HepG2 (cell line): ENCODE measurements around the gene SNRNP35. TPM values are rescaled to one million over a fixed set of nuclear protein-coding genes. Genes with fewer than 3 reads are reported as not detected.
A peak's percentile ranks its signal among the peaks of the same experiment; 100 is the strongest.

Experiments used
- ELF3 ChIP-seq: IDR thresholded peaks from 2 replicates; pipeline ENCODE4 v1.6.1; 2016; ENCODE audit warnings: missing genetic modification reagents, missing compliant biosample characterization
- GLMP ChIP-seq: sonication (generic); formaldehyde crosslinking; IDR thresholded peaks from 2 replicates; pipeline ENCODE4 v1.9.0; 2021; ENCODE audit warnings: missing genetic modification reagents, mild to moderate bottlenecking, borderline replicate concordance
- HMG20A ChIP-seq: IDR thresholded peaks from 2 replicates; pipeline ENCODE4 v1.6.1; 2016; ENCODE audit warnings: borderline replicate concordance
- HNF4G ChIP-seq, 2 experiments: sonication (generic) in 1 of 2; formaldehyde crosslinking in 1 of 2; IDR thresholded peaks; 2 replicates each; pipeline versions ENCODE4 v1.4.0 to v1.6.1; 2011 to 2020; ENCODE audit warnings: borderline replicate concordance in 2 of 2, low read depth in 2 of 2, mild to moderate bottlenecking in 2 of 2, low read length in 1 of 2, missing genetic modification reagents in 1 of 2, moderate library complexity in 1 of 2
- NR2C2 ChIP-seq: sonication (generic); formaldehyde crosslinking; IDR thresholded peaks from 2 replicates; pipeline ENCODE4 v1.4.0; 2020; ENCODE audit warnings: missing genetic modification reagents, mild to moderate bottlenecking, moderate library complexity, borderline replicate concordance
- PAWR ChIP-seq: sonication (generic); formaldehyde crosslinking; IDR thresholded peaks from 2 replicates; pipeline ENCODE4 v1.4.0; 2020; ENCODE audit warnings: missing genetic modification reagents, mild to moderate bottlenecking, borderline replicate concordance
- REL ChIP-seq: sonication (generic); formaldehyde crosslinking; conservative IDR thresholded peaks from 2 replicates; pipeline ENCODE4 v1.8.0; 2022; ENCODE audit warnings: mild to moderate bottlenecking, missing genetic modification reagents, moderate library complexity
- TCF7L2 ChIP-seq: IDR thresholded peaks from 2 replicates; pipeline ENCODE4 v1.6.1; 2011; ENCODE audit warnings: mild to moderate bottlenecking, low read depth, low read length, moderate library complexity
- ZNF784 ChIP-seq: sonication (generic); formaldehyde crosslinking; IDR thresholded peaks from 2 replicates; pipeline ENCODE4 v1.5.1; 2020; ENCODE audit warnings: missing genetic modification reagents, mild to moderate bottlenecking, borderline replicate concordance
- polyA plus RNA-seq, 8 experiments: library from polyadenylated mRNA; depleted of rRNA in 3 of 8; stranded (reverse) in 7 of 8; unstranded in 1 of 8; fragments of >200 nt; fragmentation: Illumina TruSeq in 4 of 8; extraction: Trizol in 4 of 8; gene quantifications; 2 replicates each; pipeline versions ENCODE4 v1.2.1 to v1.2.3, GENCODE V29; 2011 to 2016; ENCODE audit warnings: low read depth in 4 of 8, missing spikeins in 1 of 8, mixed read lengths in 1 of 8; ENCODE audit not compliant: insufficient read depth in 1 of 8
- total RNA-seq, 5 experiments: library from RNA; depleted of rRNA; stranded (reverse); fragments of >200 nt; fragmentation: Illumina TruSeq; extraction: Trizol; gene quantifications; 2 replicates each; pipeline ENCODE4 v1.2.3, GENCODE V29; 2016; ENCODE audit warnings: low read depth in 1 of 5
- TF ChIP-seq, protein P1 (sequence below): sonication (generic); formaldehyde crosslinking; IDR thresholded peaks from 2 replicates; pipeline ENCODE4 v1.5.1; 2020; ENCODE audit warnings: mild to moderate bottlenecking, moderate library complexity, missing genetic modification reagents
- TF ChIP-seq, protein P2 (sequence below): sonication (generic); formaldehyde crosslinking; IDR thresholded peaks from 2 replicates; pipeline ENCODE4 v1.8.1; 2023; ENCODE audit warnings: mild to moderate bottlenecking, missing genetic modification reagents
- TF ChIP-seq, protein P3 (sequence below): sonication (generic); formaldehyde crosslinking; IDR thresholded peaks from 2 replicates; pipeline ENCODE4 v1.4.0; 2020; ENCODE audit warnings: mild to moderate bottlenecking, missing genetic modification reagents
- TF ChIP-seq, protein P4 (sequence below): sonication (generic); formaldehyde crosslinking; IDR thresholded peaks from 2 replicates; pipeline ENCODE4 v1.4.0; 2020; ENCODE audit warnings: missing genetic modification reagents
- TF ChIP-seq, protein P5 (sequence below): sonication (generic); formaldehyde crosslinking; IDR thresholded peaks from 2 replicates; pipeline ENCODE4 v1.8.0; 2022; ENCODE audit warnings: low read depth, missing genetic modification reagents

SNRNP35 gene
- total and polyA plus RNA-seq, 2 of the 13 experiments (the other 11 are each of a cell fraction or from before 2014, with no cell fraction given) = 11.3 to 22.6 TPM

DNA sequence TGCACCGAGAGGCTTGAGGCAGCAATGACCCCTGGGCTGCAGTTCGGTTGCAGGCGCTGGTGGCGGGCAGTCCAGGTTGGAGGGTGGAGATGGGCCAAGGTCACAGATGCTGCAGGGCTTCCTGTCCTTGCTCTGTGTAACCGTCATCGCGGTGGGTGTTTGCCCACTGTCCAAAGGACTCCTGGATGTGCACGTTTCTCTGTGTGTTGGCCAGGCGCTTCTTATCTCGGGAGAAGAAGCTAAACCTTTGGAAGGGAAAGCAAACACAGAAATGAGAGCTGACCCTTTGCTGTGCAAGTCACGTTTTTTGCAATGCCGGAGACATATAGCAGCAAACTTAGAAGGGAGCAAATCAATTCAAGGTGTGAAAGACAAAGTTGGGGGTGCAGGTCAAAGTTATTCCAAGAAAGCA lies 14.5 kb downstream of the SNRNP35 start (continued):
- TF ChIP-seq, protein P1, sequence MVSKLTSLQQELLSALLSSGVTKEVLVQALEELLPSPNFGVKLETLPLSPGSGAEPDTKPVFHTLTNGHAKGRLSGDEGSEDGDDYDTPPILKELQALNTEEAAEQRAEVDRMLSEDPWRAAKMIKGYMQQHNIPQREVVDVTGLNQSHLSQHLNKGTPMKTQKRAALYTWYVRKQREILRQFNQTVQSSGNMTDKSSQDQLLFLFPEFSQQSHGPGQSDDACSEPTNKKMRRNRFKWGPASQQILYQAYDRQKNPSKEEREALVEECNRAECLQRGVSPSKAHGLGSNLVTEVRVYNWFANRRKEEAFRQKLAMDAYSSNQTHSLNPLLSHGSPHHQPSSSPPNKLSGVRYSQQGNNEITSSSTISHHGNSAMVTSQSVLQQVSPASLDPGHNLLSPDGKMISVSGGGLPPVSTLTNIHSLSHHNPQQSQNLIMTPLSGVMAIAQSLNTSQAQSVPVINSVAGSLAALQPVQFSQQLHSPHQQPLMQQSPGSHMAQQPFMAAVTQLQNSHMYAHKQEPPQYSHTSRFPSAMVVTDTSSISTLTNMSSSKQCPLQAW (CRISPR knock-in tag) = peak; percentile 65; the same call in 1 of the 2 replicates
- TF ChIP-seq PAWR = no peak
- peak; percentile 71; the same call in 1 of the 2 replicates for TF ChIP-seq REL (CRISPR knock-in tag)
- TF ChIP-seq, protein P2, sequence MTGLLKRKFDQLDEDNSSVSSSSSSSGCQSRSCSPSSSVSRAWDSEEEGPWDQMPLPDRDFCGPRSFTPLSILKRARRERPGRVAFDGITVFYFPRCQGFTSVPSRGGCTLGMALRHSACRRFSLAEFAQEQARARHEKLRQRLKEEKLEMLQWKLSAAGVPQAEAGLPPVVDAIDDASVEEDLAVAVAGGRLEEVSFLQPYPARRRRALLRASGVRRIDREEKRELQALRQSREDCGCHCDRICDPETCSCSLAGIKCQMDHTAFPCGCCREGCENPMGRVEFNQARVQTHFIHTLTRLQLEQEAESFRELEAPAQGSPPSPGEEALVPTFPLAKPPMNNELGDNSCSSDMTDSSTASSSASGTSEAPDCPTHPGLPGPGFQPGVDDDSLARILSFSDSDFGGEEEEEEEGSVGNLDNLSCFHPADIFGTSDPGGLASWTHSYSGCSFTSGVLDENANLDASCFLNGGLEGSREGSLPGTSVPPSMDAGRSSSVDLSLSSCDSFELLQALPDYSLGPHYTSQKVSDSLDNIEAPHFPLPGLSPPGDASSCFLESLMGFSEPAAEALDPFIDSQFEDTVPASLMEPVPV = 0 out of 2 replicates have a peak, but pooled peaks have one; percentile 44
- peak; percentile 77 for TF ChIP-seq NR2C2 (CRISPR knock-in tag)
- no peak for TF ChIP-seq GLMP (CRISPR knock-in tag)
- no peak for TF ChIP-seq TCF7L2
- TF ChIP-seq, protein P3, sequence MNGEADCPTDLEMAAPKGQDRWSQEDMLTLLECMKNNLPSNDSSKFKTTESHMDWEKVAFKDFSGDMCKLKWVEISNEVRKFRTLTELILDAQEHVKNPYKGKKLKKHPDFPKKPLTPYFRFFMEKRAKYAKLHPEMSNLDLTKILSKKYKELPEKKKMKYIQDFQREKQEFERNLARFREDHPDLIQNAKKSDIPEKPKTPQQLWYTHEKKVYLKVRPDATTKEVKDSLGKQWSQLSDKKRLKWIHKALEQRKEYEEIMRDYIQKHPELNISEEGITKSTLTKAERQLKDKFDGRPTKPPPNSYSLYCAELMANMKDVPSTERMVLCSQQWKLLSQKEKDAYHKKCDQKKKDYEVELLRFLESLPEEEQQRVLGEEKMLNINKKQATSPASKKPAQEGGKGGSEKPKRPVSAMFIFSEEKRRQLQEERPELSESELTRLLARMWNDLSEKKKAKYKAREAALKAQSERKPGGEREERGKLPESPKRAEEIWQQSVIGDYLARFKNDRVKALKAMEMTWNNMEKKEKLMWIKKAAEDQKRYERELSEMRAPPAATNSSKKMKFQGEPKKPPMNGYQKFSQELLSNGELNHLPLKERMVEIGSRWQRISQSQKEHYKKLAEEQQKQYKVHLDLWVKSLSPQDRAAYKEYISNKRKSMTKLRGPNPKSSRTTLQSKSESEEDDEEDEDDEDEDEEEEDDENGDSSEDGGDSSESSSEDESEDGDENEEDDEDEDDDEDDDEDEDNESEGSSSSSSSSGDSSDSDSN (CRISPR knock-in tag) = peak; percentile 58
- no peak for TF ChIP-seq ZNF784 (CRISPR knock-in tag)
- TF ChIP-seq, protein P4, sequence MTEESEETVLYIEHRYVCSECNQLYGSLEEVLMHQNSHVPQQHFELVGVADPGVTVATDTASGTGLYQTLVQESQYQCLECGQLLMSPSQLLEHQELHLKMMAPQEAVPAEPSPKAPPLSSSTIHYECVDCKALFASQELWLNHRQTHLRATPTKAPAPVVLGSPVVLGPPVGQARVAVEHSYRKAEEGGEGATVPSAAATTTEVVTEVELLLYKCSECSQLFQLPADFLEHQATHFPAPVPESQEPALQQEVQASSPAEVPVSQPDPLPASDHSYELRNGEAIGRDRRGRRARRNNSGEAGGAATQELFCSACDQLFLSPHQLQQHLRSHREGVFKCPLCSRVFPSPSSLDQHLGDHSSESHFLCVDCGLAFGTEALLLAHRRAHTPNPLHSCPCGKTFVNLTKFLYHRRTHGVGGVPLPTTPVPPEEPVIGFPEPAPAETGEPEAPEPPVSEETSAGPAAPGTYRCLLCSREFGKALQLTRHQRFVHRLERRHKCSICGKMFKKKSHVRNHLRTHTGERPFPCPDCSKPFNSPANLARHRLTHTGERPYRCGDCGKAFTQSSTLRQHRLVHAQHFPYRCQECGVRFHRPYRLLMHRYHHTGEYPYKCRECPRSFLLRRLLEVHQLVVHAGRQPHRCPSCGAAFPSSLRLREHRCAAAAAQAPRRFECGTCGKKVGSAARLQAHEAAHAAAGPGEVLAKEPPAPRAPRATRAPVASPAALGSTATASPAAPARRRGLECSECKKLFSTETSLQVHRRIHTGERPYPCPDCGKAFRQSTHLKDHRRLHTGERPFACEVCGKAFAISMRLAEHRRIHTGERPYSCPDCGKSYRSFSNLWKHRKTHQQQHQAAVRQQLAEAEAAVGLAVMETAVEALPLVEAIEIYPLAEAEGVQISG = peak; percentile 82
- peak; percentile 79; the same call in 1 of the 2 replicates for TF ChIP-seq HNF4G (IDR thresholded peaks at IDR 0.05; ENCODE audit: borderline replicate concordance, low read depth, low read length)
- peak; percentile 84; the same call in 1 of the 2 replicates for TF ChIP-seq HNF4G (CRISPR knock-in tag; IDR thresholded peaks at IDR 0.05; ENCODE audit: borderline replicate concordance, low read depth)
- TF ChIP-seq, protein P5, sequence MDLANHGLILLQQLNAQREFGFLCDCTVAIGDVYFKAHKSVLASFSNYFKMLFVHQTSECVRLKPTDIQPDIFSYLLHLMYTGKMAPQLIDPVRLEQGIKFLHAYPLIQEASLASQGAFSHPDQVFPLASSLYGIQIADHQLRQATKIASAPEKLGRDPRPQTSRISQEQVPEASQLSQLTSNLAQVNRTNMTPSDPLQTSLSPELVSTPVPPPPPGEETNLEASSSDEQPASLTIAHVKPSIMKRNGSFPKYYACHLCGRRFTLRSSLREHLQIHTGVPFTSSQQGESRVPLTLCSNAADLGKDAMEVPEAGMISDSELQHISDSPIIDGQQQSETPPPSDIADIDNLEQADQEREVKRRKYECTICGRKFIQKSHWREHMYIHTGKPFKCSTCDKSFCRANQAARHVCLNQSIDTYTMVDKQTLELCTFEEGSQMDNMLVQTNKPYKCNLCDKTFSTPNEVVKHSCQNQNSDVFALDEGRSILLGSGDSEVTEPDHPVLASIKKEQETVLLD (CRISPR knock-in tag) = peak; percentile 48; the same call in 1 of the 2 replicates
- peak; percentile 60; the same call in 1 of the 2 replicates for TF ChIP-seq HMG20A (CRISPR knock-in tag)
- TF ChIP-seq ELF3 (CRISPR knock-in tag) = peak; percentile 56
